ENCODE data around the gene CA7.
"Not testable (repeated sequence)": the region's sequence is repeated elsewhere in the genome, so short reads cannot be mapped to it uniquely, and the experiment has no call there.

CA7 gene

GRCh38 chr16:66874079-66874775 lies 30.0 kb downstream of the CA7 start:
- peak in 1 of 2 donors; percentile 12 for DNase-seq

GRCh38 chr16:66878067-66878466 lies 33.9 kb downstream of the CA7 start:
- peak; percentile 73 to 76 for DNase-seq

GRCh38 chr16:66880288-66881013 lies 36.2 kb downstream of the CA7 start, which contains the start of gene PDP2:
PDP2 (plus strand) TSS chr16:66880515; CDS start chr16:66884285, 3,770 bp downstream.
- DNase-seq: peak; percentile 90 to 93

GRCh38 chr16:66881014-66881417 lies 36.8 kb downstream of the CA7 start:
- DNase-seq: peak; percentile 30 to 36

GRCh38 chr16:66881560-66881959 lies 37.3 kb downstream of the CA7 start:
- DNase-seq: no peak

- no peak for DNase-seq
Observed at GRCh38 chr16:66881964-66882508, 37.8 kb downstream of the CA7 start.

GRCh38 chr16:66882702-66883101 lies 38.5 kb downstream of the CA7 start:
- DNase-seq: no peak

GRCh38 chr16:66885491-66885890 lies 41.3 kb downstream of the CA7 start:
- DNase-seq: no peak

- DNase-seq: no peak
Observed at GRCh38 chr16:66886321-66886720, 42.1 kb downstream of the CA7 start.

- DNase-seq: no peak
Observed at GRCh38 chr16:66886914-66887313, 42.7 kb downstream of the CA7 start.

GRCh38 chr16:66888647-66889615 lies 44.7 kb downstream of the CA7 start:
- DNase-seq: no peak

- no peak for DNase-seq
Observed at GRCh38 chr16:66889622-66890021, 45.4 kb downstream of the CA7 start.

- DNase-seq: no peak
Observed at GRCh38 chr16:66890799-66891198, 46.6 kb downstream of the CA7 start.

- DNase-seq: no peak
Observed at GRCh38 chr16:66891360-66891759, 47.1 kb downstream of the CA7 start.

- DNase-seq: no peak
Observed at GRCh38 chr16:66891797-66892196, 47.6 kb downstream of the CA7 start.

GRCh38 chr16:66894055-66894454 lies 49.8 kb downstream of the CA7 start:
- no peak for DNase-seq

GRCh38 chr16:66894948-66895688 lies 50.9 kb downstream of the CA7 start:
- DNase-seq: peak; percentile 58 to 61

GRCh38 chr16:66895689-66895979 lies 51.4 kb downstream of the CA7 start:
- no peak for DNase-seq

GRCh38 chr16:66895999-66896398 lies 51.8 kb downstream of the CA7 start:
- no peak for DNase-seq

GRCh38 chr16:66896682-66897081 lies 52.5 kb downstream of the CA7 start:
- not testable (repeated sequence) for DNase-seq

- DNase-seq: no peak
Observed at GRCh38 chr16:66898207-66898606, 54.0 kb downstream of the CA7 start.

- no peak for DNase-seq
Observed at GRCh38 chr16:66898933-66899309, 54.7 kb downstream of the CA7 start.

Data from stimulated activated CD4-positive, alpha-beta T cell treated with anti-CD3 and anti-CD28 coated beads, Interleukin-2, amount 100 ng/mL, for 24 hours (primary cell).